ENCODE results near the gene BAHD1.

GRCh38 chr15:40498891-40499290 is 58.1 kb downstream of the BAHD1 start:
- no peak for TF ChIP-seq EZH2 (IDR thresholded peaks at IDR 0.05; ENCODE audit: borderline replicate concordance, low read depth, low read length, severe bottlenecking)
- TF ChIP-seq CTCF (IDR thresholded peaks at IDR 0.05; ENCODE audit: extremely low read depth in 1 of 2, insufficient read depth in 1 of 2, low read depth in 1 of 2, low read length in 2 of 2), result no peak
- TF ChIP-seq JUN (IDR thresholded peaks at IDR 0.05; ENCODE audit: borderline replicate concordance, insufficient read depth, insufficient read length, low read depth), result no peak
- TF ChIP-seq POLR2A (IDR thresholded peaks at IDR 0.05; ENCODE audit: low read depth, low read length), result no peak
- TF ChIP-seq POLR2AphosphoS5 (IDR thresholded peaks at IDR 0.05; ENCODE audit: insufficient read depth, low read depth, low read length), result no peak
- TF ChIP-seq MYC (IDR thresholded peaks at IDR 0.05; ENCODE audit: low read depth, low read length), result no peak
- no peak for TF ChIP-seq MAX (IDR thresholded peaks at IDR 0.05; ENCODE audit: insufficient read depth, insufficient read length)
